HFFc6 (cell line): ENCODE measurements around the gene FEV. TPM values are rescaled to one million over a fixed set of nuclear protein-coding genes. Genes with fewer than 3 reads are reported as not detected.
"Not testable (repeated sequence)": the region's sequence is repeated elsewhere in the genome, so short reads cannot be mapped to it uniquely, and the experiment has no call there.

Experiments
- DNase-seq: peaks from one replicate; pipeline ENCODE4 v3.0.0-alpha.2; 2018
- H3K27ac Mint-ChIP-seq: 2 replicates; pipeline ENCODE4 v1.8.0; 2020; ENCODE audit warnings: mild to moderate bottlenecking, mixed read lengths
- H3K27me3 Mint-ChIP-seq: 2 replicates; pipeline ENCODE4 v1.8.0; 2021; ENCODE audit warnings: mild to moderate bottlenecking, moderate library complexity, mixed read lengths; ENCODE audit not compliant: insufficient read depth
- H3K36me3 Mint-ChIP-seq: 2 replicates; pipeline ENCODE4 v1.8.0; 2021; ENCODE audit warnings: low read depth, mixed read lengths
- H3K4me1 Mint-ChIP-seq: 2 replicates; pipeline ENCODE4 v1.8.0; 2020; ENCODE audit warnings: low read depth, mixed read lengths
- H3K4me3 Mint-ChIP-seq: 2 replicates; pipeline ENCODE4 v1.8.0; 2020; ENCODE audit warnings: mild to moderate bottlenecking, moderate library complexity, mixed read lengths
- H3K9me3 Mint-ChIP-seq: 2 replicates; pipeline ENCODE4 v1.8.0; 2020; ENCODE audit warnings: mild to moderate bottlenecking, mixed read lengths
- microRNA-seq: library from miRNA; unstranded; fragments of <30 nt; microRNA quantifications from one replicate; pipeline ENCODE4, GENCODE V29; 2019
- total RNA-seq, 6 experiments: library from RNA; stranded (reverse); fragmentation: NEBNext Ultra II Directional; extraction: Animal tissue kit (Norgen Biotek cat#: 25700); gene quantifications; 2 replicates in 1 of 6; 3 replicates in 5 of 6; pipeline ENCODE4 v1.2.3, GENCODE V29; 2021
- TF ChIP-seq, protein P1 (sequence below): fragments of 200-600 bp; sonication (generic); IDR thresholded peaks from 2 replicates; pipeline ENCODE4 v1.5.0; 2021; ENCODE audit warnings: antibody characterized with exemption, mild to moderate bottlenecking

Gene FEV
- total RNA-seq, 6 experiments from 2014 or later = not detected

DNA sequence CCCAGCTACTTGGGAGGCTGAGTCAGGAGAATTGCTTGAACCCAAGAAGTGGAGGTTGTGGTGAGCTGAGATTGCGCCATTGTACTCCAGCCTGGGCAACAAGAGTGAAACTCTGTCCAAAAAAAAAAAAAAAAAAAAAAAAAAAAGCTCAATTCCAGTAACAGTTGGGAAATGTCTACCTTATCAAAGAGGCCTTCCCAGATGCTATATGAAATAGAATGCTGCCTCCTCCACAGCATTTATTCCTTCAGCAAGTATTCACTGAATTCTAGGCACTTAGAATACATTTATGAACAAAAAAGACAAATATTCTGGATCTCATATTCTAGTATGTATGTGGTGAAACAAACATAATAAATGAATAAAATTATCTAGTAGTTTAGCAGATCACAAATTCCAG, 38.4 kb downstream of the FEV start:
- no peaks in the 10 kb centered on the region for H3K9me3 Mint-ChIP-seq
- no peak overlapping the region for H3K27ac Mint-ChIP-seq
- H3K4me1 Mint-ChIP-seq = no peaks in the 10 kb centered on the region
- TF ChIP-seq, protein P1, sequence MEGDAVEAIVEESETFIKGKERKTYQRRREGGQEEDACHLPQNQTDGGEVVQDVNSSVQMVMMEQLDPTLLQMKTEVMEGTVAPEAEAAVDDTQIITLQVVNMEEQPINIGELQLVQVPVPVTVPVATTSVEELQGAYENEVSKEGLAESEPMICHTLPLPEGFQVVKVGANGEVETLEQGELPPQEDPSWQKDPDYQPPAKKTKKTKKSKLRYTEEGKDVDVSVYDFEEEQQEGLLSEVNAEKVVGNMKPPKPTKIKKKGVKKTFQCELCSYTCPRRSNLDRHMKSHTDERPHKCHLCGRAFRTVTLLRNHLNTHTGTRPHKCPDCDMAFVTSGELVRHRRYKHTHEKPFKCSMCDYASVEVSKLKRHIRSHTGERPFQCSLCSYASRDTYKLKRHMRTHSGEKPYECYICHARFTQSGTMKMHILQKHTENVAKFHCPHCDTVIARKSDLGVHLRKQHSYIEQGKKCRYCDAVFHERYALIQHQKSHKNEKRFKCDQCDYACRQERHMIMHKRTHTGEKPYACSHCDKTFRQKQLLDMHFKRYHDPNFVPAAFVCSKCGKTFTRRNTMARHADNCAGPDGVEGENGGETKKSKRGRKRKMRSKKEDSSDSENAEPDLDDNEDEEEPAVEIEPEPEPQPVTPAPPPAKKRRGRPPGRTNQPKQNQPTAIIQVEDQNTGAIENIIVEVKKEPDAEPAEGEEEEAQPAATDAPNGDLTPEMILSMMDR = no peak
- H3K4me3 Mint-ChIP-seq = no peak overlapping the region
- no peaks in the 10 kb centered on the region for H3K36me3 Mint-ChIP-seq
- no peak for DNase-seq
- H3K27me3 Mint-ChIP-seq = peaks cover 50% of the 10 kb centered on the region

GRCh38 chr2:218944759-218945404, 40.1 kb downstream of the FEV start:
- Mint-ChIP-seq H3K9me3 (no peaks in the 10 kb centered on the region), H3K4me3 (no peak overlapping the region), H3K36me3 (no peaks in the 10 kb centered on the region), H3K27ac (no peak overlapping the region), H3K27me3 (peaks cover 38% of the 10 kb centered on the region), H3K4me1 (no peaks in the 10 kb centered on the region)
- TF ChIP-seq, protein P1 = no peak
- no peak for DNase-seq

- not testable (repeated sequence) for H3K27ac Mint-ChIP-seq, H3K9me3 Mint-ChIP-seq, H3K4me1 Mint-ChIP-seq, H3K36me3 Mint-ChIP-seq, DNase-seq, H3K4me3 Mint-ChIP-seq
- peaks cover 26% of the 10 kb centered on the region for H3K27me3 Mint-ChIP-seq
These were observed 53.2 kb downstream of the FEV start for GRCh38 chr2:218931751-218932150.

Small RNA genes lying within 50 kb of the gene (microRNA-seq; reads per million reads assigned to microRNA genes)
- 3.9 reads per million for gene MIR375

Other genes starting within 250 kb of the FEV start
- gene CYP27A1, start 203.0 kb downstream of the FEV start, total RNA-seq = under 1 TPM in 4 of 6 experiments, not detected in 2; 0.18 to 0.26 (median 0.21) TPM
- not detected for gene PRKAG3, start 153.4 kb downstream of the FEV start, total RNA-seq
- not detected for gene WNT6, start 125.4 kb downstream of the FEV start, total RNA-seq
- not detected for gene WNT10A, start 104.3 kb downstream of the FEV start, total RNA-seq
- gene CDK5R2, start 25.5 kb downstream of the FEV start, total RNA-seq = under 1 TPM in 4 of 6 experiments, not detected in 2; 0.07 to 0.15 (median 0.08) TPM
- not detected for gene CRYBA2, start 8.2 kb upstream of the FEV start, total RNA-seq
- gene CFAP65, start 56.3 kb upstream of the FEV start, total RNA-seq = not detected
- not detected for gene IHH, start 75.7 kb upstream of the FEV start, total RNA-seq
- gene NHEJ1, start 175.6 kb upstream of the FEV start, total RNA-seq = 10 to 100 TPM; 12.0 to 16.6 (median 14.1) TPM
- 1 to 10 TPM in 2 of 6 experiments, under 1 TPM in 4; 0.36 to 1.5 (median 0.88) TPM for gene SLC23A3, start 184.8 kb upstream of the FEV start, total RNA-seq
- 10 to 100 TPM; 37.9 to 46.2 (median 42.2) TPM for gene CNPPD1, start 191.7 kb upstream of the FEV start, total RNA-seq
- gene RETREG2, start 193.1 kb upstream of the FEV start, total RNA-seq = 100 to 1,000 TPM in 1 of 6 experiments, 10 to 100 TPM in 5; 77.3 to 102 (median 85.5) TPM
- gene ZFAND2B, start 221.6 kb upstream of the FEV start, total RNA-seq = 10 to 100 TPM; 28.8 to 39.6 (median 33.1) TPM
- 10 to 100 TPM; 12.5 to 16.5 (median 13.9) TPM for gene ABCB6, start 233.8 kb upstream of the FEV start, total RNA-seq
- 10 to 100 TPM; 50.5 to 58.8 (median 52.5) TPM for gene ATG9A, start 244.5 kb upstream of the FEV start, total RNA-seq
- 10 to 100 TPM; 11.7 to 18.9 (median 15.4) TPM for gene ANKZF1, start 244.6 kb upstream of the FEV start, total RNA-seq